Epithelial cell of umbilical artery (primary cell): ENCODE measurements around the gene DPPA4. TPM values are rescaled to one million over a fixed set of nuclear protein-coding genes. Genes with fewer than 3 reads are reported as not detected.

Experiments
- total RNA-seq: library from RNA; depleted of rRNA; stranded (reverse); fragments of >200 nt; gene quantifications from 2 replicates; pipeline ENCODE4 v1.2.3, GENCODE V29; 2014

Gene DPPA4, protein sequence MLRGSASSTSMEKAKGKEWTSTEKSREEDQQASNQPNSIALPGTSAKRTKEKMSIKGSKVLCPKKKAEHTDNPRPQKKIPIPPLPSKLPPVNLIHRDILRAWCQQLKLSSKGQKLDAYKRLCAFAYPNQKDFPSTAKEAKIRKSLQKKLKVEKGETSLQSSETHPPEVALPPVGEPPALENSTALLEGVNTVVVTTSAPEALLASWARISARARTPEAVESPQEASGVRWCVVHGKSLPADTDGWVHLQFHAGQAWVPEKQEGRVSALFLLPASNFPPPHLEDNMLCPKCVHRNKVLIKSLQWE
- not detected in 2 replicates for total RNA-seq

DNA sequence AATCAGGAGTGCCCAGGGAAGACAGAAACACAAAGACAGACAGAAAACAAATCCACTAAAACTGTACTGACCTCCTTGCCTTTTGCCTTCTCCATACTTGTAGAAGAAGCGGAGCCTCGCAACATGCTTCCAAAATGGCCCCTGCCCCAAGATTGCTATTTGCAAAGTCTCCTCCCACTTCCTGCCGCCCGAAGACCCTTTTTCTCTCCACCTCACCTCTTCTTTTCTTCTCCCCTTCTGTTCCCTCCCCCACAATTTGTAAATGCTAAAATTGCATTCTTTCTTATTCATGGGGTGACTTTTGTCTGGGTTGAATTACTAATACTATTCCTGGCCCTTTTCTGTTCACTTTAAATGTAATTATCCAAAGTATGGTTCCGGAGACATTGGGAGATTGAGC lies at the start of gene DPPA4:
Gene DPPA4, minus strand, starts transcription at position 154 of the 400 bp plus-strand sequence. Its CDS starts 29 bp downstream, at position 125.

GRCh38 chr3:109316162-109316730 lies 21.1 kb downstream of the DPPA4 start, which contains the start of gene DPPA2:
Gene DPPA2 (minus strand): TSS chr3:109316517. CDS start chr3:109314542, 1,975 bp downstream.

Other genes with a start within 250 kb of the DPPA4 start
- not detected in 2 replicates for gene MORC1, start 219.4 kb downstream of the DPPA4 start, total RNA-seq
- not detected in 2 replicates for gene C3orf85, start 200.8 kb downstream of the DPPA4 start, total RNA-seq
- not detected in 2 replicates for gene DPPA2, start 21.0 kb downstream of the DPPA4 start, total RNA-seq